Gastroesophageal sphincter (tissue), 2 donors: ENCODE results near the gene DOCK9.

ENCODE experiments used
- POLR2A ChIP-seq, 2 donors: fragments of 450-650 bp; IDR thresholded peaks; one replicate each; pipeline ENCODE4 v1.6.1; 2017; ENCODE audit warnings: antibody characterized with exemption in 2 of 2, mild to moderate bottlenecking in 2 of 2, moderate library complexity in 1 of 2
- POLR2AphosphoS5 ChIP-seq: sonication (generic); formaldehyde crosslinking; IDR thresholded peaks from one replicate; pipeline ENCODE4 v1.6.1; 2017; ENCODE audit warnings: antibody characterized with exemption

- TF ChIP-seq POLR2A (IDR thresholded peaks at IDR 0.05) = no peak
- no peak for TF ChIP-seq POLR2AphosphoS5
These were observed 177.8 kb downstream of the DOCK9 start for GRCh38 chr13:98800078-98800477.
